ENCODE results near the gene CD180. TPM values are rescaled to one million over a fixed set of nuclear protein-coding genes. Genes with fewer than 3 reads are reported as not detected.

CD180 gene
- total RNA-seq, 4 donors from 2014 or later, result 0.82 to 5.2 (median 2.6) TPM; not detected in 1

GRCh38 chr5:67187006-67187715 lies 9.4 kb downstream of the CD180 start:
- H3K4me3 ChIP-seq, result no peak overlapping the region
- no peaks in the 10 kb centered on the region for H3K36me3 ChIP-seq
- in situ Hi-C loops (cut with MboI; ENCODE audit: low pct_ligation_motif_present in 1 of 4, low pct_unique_long_range_greater_than_20kb in 1 of 4, low sequenced_read_pairs in 3 of 4), result no loop called here
- DNase-seq, result no peak
- intact Hi-C loops (cut with DNase I; ENCODE audit: low total_unique reads), result no loop called here
- H3K27ac ChIP-seq, result peak overlapping the region in 1 of 4 donors; percentile 1
- 54 to 73% methylated on average over 1 of the region's 1 CpG for WGBS, 2 donors (ENCODE audit: low coverage in 1 of 2)
- TF ChIP-seq EP300 (IDR thresholded peaks at IDR 0.05; ENCODE audit: low read depth), result no peak
- no peak for TF ChIP-seq CTCF (IDR thresholded peaks at IDR 0.05)
- H3K4me1 ChIP-seq, result peaks cover 0 to 10% (median 3%) of the 10 kb centered on the region in 4 donors
- no peaks in the 10 kb centered on the region for H3K27me3 ChIP-seq
- no peaks in the 10 kb centered on the region for H3K9me3 ChIP-seq

- Histone ChIP-seq H3K4me3 (no peak overlapping the region), H3K36me3 (no peaks in the 10 kb centered on the region), H3K9me3 (no peaks in the 10 kb centered on the region), H3K4me1 (peaks cover 0 to 17% (median 3%) of the 10 kb centered on the region in 4 donors), H3K27ac (no peak overlapping the region), H3K27me3 (no peaks in the 10 kb centered on the region)
- WGBS, 2 donors (ENCODE audit: low coverage in 1 of 2), result 90 to 96% methylated on average over 3 of the region's 3 CpGs
- TF ChIP-seq CTCF (IDR thresholded peaks at IDR 0.05), result no peak
- TF ChIP-seq POLR2AphosphoS5 (IDR thresholded peaks at IDR 0.05), result no peak
- TF ChIP-seq EP300 (IDR thresholded peaks at IDR 0.05; ENCODE audit: low read depth), result no peak
- no peak for TF ChIP-seq POLR2A (IDR thresholded peaks at IDR 0.05)
- no peak for DNase-seq
- in situ Hi-C loops (cut with MboI; ENCODE audit: low pct_ligation_motif_present in 1 of 4, low pct_unique_long_range_greater_than_20kb in 1 of 4, low sequenced_read_pairs in 3 of 4) (no loop called here), intact Hi-C loops (cut with DNase I; ENCODE audit: low total_unique reads) (no loop called here)
Measured at GRCh38 chr5:67183859-67184258, 12.7 kb downstream of the CD180 start.

GRCh38 chr5:67182301-67182790 lies 14.3 kb downstream of the CD180 start:
- intact Hi-C loops (cut with DNase I; ENCODE audit: low total_unique reads), result no loop called here
- no peak for TF ChIP-seq POLR2A (IDR thresholded peaks at IDR 0.05)
- TF ChIP-seq POLR2AphosphoS5 (IDR thresholded peaks at IDR 0.05), result peak in 1 of 3 donors; percentile 7
- in situ Hi-C loops (cut with MboI; ENCODE audit: low pct_ligation_motif_present in 1 of 4, low pct_unique_long_range_greater_than_20kb in 1 of 4, low sequenced_read_pairs in 3 of 4), result no loop called here
- Histone ChIP-seq H3K4me1 (peaks cover 0 to 15% (median 3%) of the 10 kb centered on the region in 4 donors), H3K27ac (peak overlapping the region; percentile 19 to 61 (median 32)), H3K4me3 (no peak overlapping the region), H3K9me3 (peaks cover 0 to 5% of the 10 kb centered on the region in 2 donors), H3K36me3 (no peaks in the 10 kb centered on the region), H3K27me3 (no peaks in the 10 kb centered on the region)
- DNase-seq, result no peak
- WGBS, 2 donors (ENCODE audit: low coverage in 1 of 2), result 31 to 62% methylated on average over 5 to 6 of the region's 6 CpGs

- 57 to 65% methylated on average over 3 to 5 of the region's 5 CpGs for WGBS, 2 donors (ENCODE audit: low coverage in 1 of 2)
- H3K9me3 ChIP-seq, result peaks cover 0 to 11% of the 10 kb centered on the region in 2 donors
- H3K4me3 ChIP-seq, result no peak overlapping the region
- in situ Hi-C loops (cut with MboI; ENCODE audit: low pct_ligation_motif_present in 1 of 4, low pct_unique_long_range_greater_than_20kb in 1 of 4, low sequenced_read_pairs in 3 of 4) (no loop called here), intact Hi-C loops (cut with DNase I; ENCODE audit: low total_unique reads) (no loop called here)
- H3K4me1 ChIP-seq, result peaks cover 0 to 15% (median 3%) of the 10 kb centered on the region in 4 donors
- H3K27ac ChIP-seq, result peak overlapping the region; percentile 19 to 61 (median 32)
- TF ChIP-seq EP300 (IDR thresholded peaks at IDR 0.05; ENCODE audit: low read depth) (no peak), POLR2A (IDR thresholded peaks at IDR 0.05) (no peak), CTCF (IDR thresholded peaks at IDR 0.05) (no peak), POLR2AphosphoS5 (IDR thresholded peaks at IDR 0.05) (no peak)
- no peak for DNase-seq
- no peaks in the 10 kb centered on the region for H3K27me3 ChIP-seq
- no peaks in the 10 kb centered on the region for H3K36me3 ChIP-seq
Measured at GRCh38 chr5:67181648-67182221, 14.9 kb downstream of the CD180 start.
